K562 (cell line): ENCODE measurements around the gene DACT1. TPM values are rescaled to one million over a fixed set of nuclear protein-coding genes. Genes with fewer than 3 reads are reported as not detected.

ENCODE experiments used
- ATAC-seq: fragments of 200-7000 bp; cut with Tn5 transposase; 3 replicates; pipeline ENCODE4 v1.9.1; 2020; ENCODE audit warnings: moderate library complexity
- BruUV-seq: library from RNA; stranded (reverse); fragments of 400-500 nt; replicated peaks from 2 replicates; lab custom pipeline; 2021; lab: Mats Ljungman, UMichigan
- CTCF ChIA-PET: fragments of 300-600 bp; formaldehyde crosslinking; extraction: SDS; loops from one replicate; lab custom pipeline; 2021; ENCODE audit warnings: low intra/inter-chr PET ratio; lab: Yijun Ruan, JAX
- POLR2A ChIA-PET: fragments of 300-600, 350-650 bp; sonication (Branson Sonifier 250); formaldehyde crosslinking; extraction: SDS; loops from one replicate; lab custom pipeline; 2021; ENCODE audit warnings: antibody characterized with exemption, inconsistent platforms; lab: Yijun Ruan, JAX
- DNase-seq, 4 experiments: peaks; one replicate each; pipeline versions ENCODE4 v3.0.0 to v3.0.0-alpha.2; 2011 to 2018; ENCODE audit warnings: low spot score in 3 of 4, mixed read lengths in 3 of 4; ENCODE audit errors: extremely low read depth in 1 of 4
- FAIRE-seq: peaks from 2 replicates; lab custom pipeline; 2011; peaks lifted over from hg19 to GRCh38; lab: Jason Lieb, UNC
- H2AFZ ChIP-seq: 2 replicates; pipeline ENCODE4 v1.6.0; 2011; ENCODE audit warnings: low read depth, low read length, control low read depth, inconsistent platforms
- H3K27ac ChIP-seq: fragments of 200-600 bp; 3 replicates; pipeline ENCODE4 v1.8.0; 2011; ENCODE audit warnings: low read depth, mild to moderate bottlenecking, control low read depth, inconsistent platforms, low read length, moderate library complexity, mixed read lengths; ENCODE audit errors: extremely low read depth
- H3K27me3 ChIP-seq, 2 experiments: fragments of 300-600 bp in 1 of 2; 2 replicates in 1 of 2; 3 replicates in 1 of 2; pipeline versions ENCODE4 v1.6.0 to v1.8.0; 2011; ENCODE audit warnings: inconsistent platforms in 2 of 2, low read length in 2 of 2, mild to moderate bottlenecking in 1 of 2, mixed read lengths in 1 of 2, moderate library complexity in 1 of 2; ENCODE audit not compliant: control insufficient read depth in 2 of 2, insufficient read depth in 2 of 2
- H3K36me3 ChIP-seq: fragments of 300-600 bp; 3 replicates; pipeline ENCODE4 v1.8.0; 2011; ENCODE audit warnings: mild to moderate bottlenecking, low read length, inconsistent platforms; ENCODE audit not compliant: control insufficient read depth, insufficient read depth
- H3K4me1 ChIP-seq, 2 experiments: fragments of 200-600 bp in 1 of 2; replicated peaks in 1 of 2; 2 replicates in 1 of 2; 3 replicates in 1 of 2; pipeline versions ENCODE4 v1.5.1 to v1.8.0; 2011; ENCODE audit warnings: inconsistent platforms in 2 of 2, low read length in 2 of 2, mild to moderate bottlenecking in 1 of 2, mixed read lengths in 1 of 2, moderate library complexity in 1 of 2; ENCODE audit not compliant: control insufficient read depth in 2 of 2, insufficient read depth in 2 of 2
- H3K4me2 ChIP-seq: 2 replicates; pipeline ENCODE4 v1.6.1; 2011; ENCODE audit warnings: low read length, control low read depth, inconsistent platforms, mixed read lengths; ENCODE audit not compliant: insufficient read depth
- H3K4me3 ChIP-seq: fragments of 200-600 bp; sonication (generic), shearing (Covaris generic); 2 replicates; pipeline ENCODE4 v1.5.1; 2016; ENCODE audit warnings: control low read depth, inconsistent platforms
- H3K79me2 ChIP-seq: fragments of 200-600 bp; 3 replicates; pipeline ENCODE4 v1.8.0; 2011; ENCODE audit warnings: low read length, inconsistent platforms; ENCODE audit not compliant: control insufficient read depth, insufficient read depth
- H3K9ac ChIP-seq, 2 experiments: 2 replicates each; pipeline versions ENCODE4 v1.6.0 to v1.6.1; 2011; ENCODE audit warnings: low read depth in 2 of 2, low read length in 2 of 2, control low read depth in 1 of 2, inconsistent platforms in 1 of 2, mild to moderate bottlenecking in 1 of 2, mixed read lengths in 1 of 2; ENCODE audit not compliant: insufficient read depth in 1 of 2
- H3K9me1 ChIP-seq: one replicate; pipeline ENCODE4 v1.6.0; 2011; ENCODE audit warnings: inconsistent platforms, mild to moderate bottlenecking, low read length, moderate library complexity; ENCODE audit not compliant: control insufficient read depth, insufficient read depth
- H3K9me3 ChIP-seq: replicated peaks from 2 replicates; pipeline ENCODE4 v1.5.1; 2011; ENCODE audit warnings: low read depth, low read length, inconsistent platforms; ENCODE audit not compliant: control insufficient read depth, insufficient read depth
- H4K20me1 ChIP-seq: replicated peaks from 2 replicates; pipeline ENCODE4 v1.6.1; 2011; ENCODE audit warnings: low read length, inconsistent platforms, mixed read lengths; ENCODE audit not compliant: control insufficient read depth, insufficient read depth
- AFF1 ChIP-seq, 2 experiments: fragments of 450-650 bp; IDR thresholded peaks; 2 replicates each; pipeline ENCODE4 v1.6.1; 2018; ENCODE audit warnings: mild to moderate bottlenecking in 2 of 2, low read depth in 1 of 2; ENCODE audit not compliant: partially characterized antibody in 2 of 2
- DLX4 ChIP-seq: fragments of 250-450 bp; sonication (Bioruptor Pico); IDR thresholded peaks from 2 replicates; pipeline ENCODE4 v1.6.1; 2021; ENCODE audit warnings: mild to moderate bottlenecking
- FOXK2 ChIP-seq, 2 experiments: fragments of 450-650 bp; IDR thresholded peaks in 1 of 2; conservative IDR thresholded peaks in 1 of 2; 2 replicates each; pipeline ENCODE4 v1.6.1; 2016; ENCODE audit warnings: low read depth in 2 of 2, mild to moderate bottlenecking in 1 of 2
- NCOA2 ChIP-seq, 2 experiments: fragments of 450-650 bp; IDR thresholded peaks; 2 replicates each; pipeline ENCODE4 v1.6.1; 2018; ENCODE audit warnings: mild to moderate bottlenecking in 2 of 2, moderate library complexity in 1 of 2; ENCODE audit not compliant: partially characterized antibody in 2 of 2
- POLR2G ChIP-seq: fragments of 200-400 bp; formaldehyde crosslinking; IDR thresholded peaks from 2 replicates; pipeline ENCODE4 v1.6.1; 2017; ENCODE audit warnings: low read depth, mild to moderate bottlenecking, antibody characterized with exemption, low read length, moderate library complexity
- RERE ChIP-seq: sonication (generic); formaldehyde crosslinking; IDR thresholded peaks from 2 replicates; pipeline ENCODE4 v1.8.0; 2023; ENCODE audit warnings: missing genetic modification reagents, mild to moderate bottlenecking, borderline replicate concordance
- XRCC4 ChIP-seq: IDR thresholded peaks from one replicate; pipeline ENCODE4 v1.6.1; 2011; ENCODE audit not compliant: insufficient read depth, insufficient read length; ENCODE audit errors: extremely low read depth
- ZNF212 ChIP-seq: fragments of 450-650 bp; formaldehyde crosslinking; IDR thresholded peaks from 2 replicates; pipeline ENCODE4 v1.4.0; 2020; ENCODE audit warnings: mild to moderate bottlenecking
- ZNF23 ChIP-seq: fragments of 250-450 bp; sonication (Bioruptor Pico); IDR thresholded peaks from 2 replicates; pipeline ENCODE4 v1.4.0; 2020; ENCODE audit warnings: mild to moderate bottlenecking
- WGBS: fragments of 100-300 bp; shearing (Covaris generic); methylation state at CpG from one replicate; pipeline ENCODE4 v1.1.6; 2016; ENCODE audit warnings: low coverage, mixed read lengths; ENCODE audit not compliant: insufficient coverage; ENCODE audit errors: missing lambda C conversion rate; 5-methylcytosine and 5-hydroxymethylcytosine counted together
- in situ Hi-C: fragments of 300-500 bp; cut with MboI; formaldehyde crosslinking; loops from 4 replicates; pipeline ENCODE4 v1.15.0; 2018; ENCODE audit warnings: inconsistent platforms, mixed read lengths
- intact Hi-C: fragments of 100-400 bp; cut with micrococcal nuclease; formaldehyde crosslinking; loops from 2 replicates; pipeline ENCODE4 v1.14.2; 2022
- polyA plus RNA-seq, 8 experiments: library from polyadenylated mRNA; depleted of rRNA in 4 of 8; stranded (reverse) in 5 of 8; unstranded in 3 of 8; fragments of >200 nt; fragmentation: Nextera tagmentation in 2 of 8; fragmentation: Illumina TruSeq in 1 of 8; extraction: Ambion mirVana in 2 of 8; extraction: Trizol in 1 of 8; gene quantifications; 2 replicates each; pipeline versions ENCODE4 v1.2.1 to v1.2.3, GENCODE V29; 2011 to 2014; ENCODE audit warnings: inconsistent platforms in 1 of 8, missing spikeins in 1 of 8
- total RNA-seq, 7 experiments: library from RNA; depleted of rRNA in 6 of 7; stranded (reverse); fragments of >200 nt in 6 of 7; fragmentation: Illumina TruSeq in 2 of 7; extraction: Trizol in 2 of 7; gene quantifications; 2 replicates each; pipeline versions ENCODE4 v1.2.1 to v1.2.3, GENCODE V29; 2011 to 2021; ENCODE audit warnings: low replicate concordance in 1 of 7

The DACT1 gene
- total and polyA plus RNA-seq, 9 of the 15 experiments (the other 6 are each of a cell fraction or from before 2014, with no cell fraction given), result 0.07 to 0.30 (median 0.13) TPM

DNA sequence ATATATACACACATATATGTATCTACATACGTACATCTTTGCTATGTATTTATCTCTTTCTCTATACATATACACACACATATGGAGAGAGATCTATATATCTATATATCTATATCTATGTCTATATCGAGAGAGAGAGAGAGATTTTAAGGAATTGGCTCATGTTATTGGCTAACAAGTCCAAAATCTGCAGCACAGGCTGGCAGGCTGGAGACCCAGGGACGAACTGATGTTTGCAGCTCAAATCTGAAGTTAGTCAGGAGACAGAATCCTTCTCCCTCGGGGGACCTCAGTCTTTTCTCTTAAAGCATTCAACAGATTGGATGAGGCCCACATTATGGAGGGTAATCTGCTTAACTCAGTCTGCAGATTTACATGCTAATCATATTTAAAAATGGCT, 40.7 kb upstream of the DACT1 start (continued):
- TF ChIP-seq RERE (CRISPR knock-in tag), result no peak

DNA sequence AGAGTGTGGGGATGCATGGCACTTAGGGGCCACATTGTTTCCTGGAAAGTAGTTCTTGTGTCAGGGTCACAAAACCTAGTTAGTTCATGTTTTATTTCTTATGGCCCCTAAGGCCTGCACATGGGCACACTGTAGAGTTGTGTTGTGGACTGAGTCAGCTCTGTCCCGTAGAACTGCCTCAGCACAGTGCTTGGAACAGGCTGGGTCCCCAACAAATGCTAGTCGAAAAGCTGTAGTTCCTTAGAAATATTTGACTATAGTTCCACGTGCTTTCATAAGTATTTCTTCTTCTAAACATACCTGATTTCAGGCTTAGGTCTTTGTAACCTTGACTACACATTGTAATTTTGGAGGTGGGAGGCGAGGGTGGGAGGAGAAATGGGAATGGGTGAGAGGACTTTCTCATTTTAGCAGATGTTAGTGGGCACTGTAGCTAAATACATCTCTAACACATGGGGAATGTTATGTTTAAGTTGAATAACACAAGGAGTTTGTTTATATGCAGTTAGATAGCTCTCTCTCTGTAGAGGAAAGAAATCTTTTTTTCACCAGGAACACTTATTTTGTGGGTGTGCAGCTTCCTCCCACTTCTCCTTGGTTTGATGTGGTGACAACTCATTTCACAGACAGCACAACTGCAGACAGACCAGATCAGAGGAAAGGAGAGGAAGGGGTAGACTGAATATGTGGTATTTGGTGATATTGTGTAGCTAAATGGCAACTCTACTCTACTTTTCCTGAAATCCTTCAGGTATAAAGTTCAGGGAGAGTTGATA, 39.5 kb upstream of the DACT1 start:
- Histone ChIP-seq H3K9me1 (no peaks in the 10 kb centered on the region), H4K20me1 (no peaks in the 10 kb centered on the region), H2AFZ (no peak overlapping the region), H3K4me2 (no peak overlapping the region), H3K4me3 (no peak overlapping the region), H3K4me1 (no peaks in the 10 kb centered on the region), H3K9ac (no peak overlapping the region), H3K36me3 (no peaks in the 10 kb centered on the region), H3K79me2 (no peaks in the 10 kb centered on the region), H3K27ac (no peak overlapping the region), H3K9me3 (no peaks in the 10 kb centered on the region), H3K27me3 (no peaks in the 10 kb centered on the region)
- DNase-seq (no peak), FAIRE-seq (no peak), ATAC-seq (no peak)
- intact Hi-C loops, result no loop called here
- CTCF ChIA-PET, result no interaction called here
- in situ Hi-C loops, result no loop called here
- BruUV-seq, result no TSS peak
- POLR2A ChIA-PET, result no interaction called here
- 0% methylated on average over 3 of the region's 4 CpGs for WGBS
- TF ChIP-seq NCOA2 (IDR thresholded peaks at IDR 0.05; ENCODE audit: partially characterized antibody in 2 of 2) (no peak), POLR2G (no peak), ZNF23 (CRISPR knock-in tag) (no peak), XRCC4 (no peak), FOXK2 (conservative IDR thresholded peaks at IDR 0.05 in 1 of 2, IDR thresholded peaks at IDR 0.05 in 1 of 2; ENCODE audit: low read depth in 2 of 2) (no peak), AFF1 (IDR thresholded peaks at IDR 0.05; ENCODE audit: low read depth in 1 of 2, partially characterized antibody in 2 of 2) (no peak), DLX4 (CRISPR knock-in tag) (no peak), ZNF212 (no peak)
